Measurements from ENCODE around the gene HSPA5.
"Not testable (repeated sequence)": the region's sequence is repeated elsewhere in the genome, so short reads cannot be mapped to it uniquely, and the experiment has no call there.

Gene HSPA5

DNA sequence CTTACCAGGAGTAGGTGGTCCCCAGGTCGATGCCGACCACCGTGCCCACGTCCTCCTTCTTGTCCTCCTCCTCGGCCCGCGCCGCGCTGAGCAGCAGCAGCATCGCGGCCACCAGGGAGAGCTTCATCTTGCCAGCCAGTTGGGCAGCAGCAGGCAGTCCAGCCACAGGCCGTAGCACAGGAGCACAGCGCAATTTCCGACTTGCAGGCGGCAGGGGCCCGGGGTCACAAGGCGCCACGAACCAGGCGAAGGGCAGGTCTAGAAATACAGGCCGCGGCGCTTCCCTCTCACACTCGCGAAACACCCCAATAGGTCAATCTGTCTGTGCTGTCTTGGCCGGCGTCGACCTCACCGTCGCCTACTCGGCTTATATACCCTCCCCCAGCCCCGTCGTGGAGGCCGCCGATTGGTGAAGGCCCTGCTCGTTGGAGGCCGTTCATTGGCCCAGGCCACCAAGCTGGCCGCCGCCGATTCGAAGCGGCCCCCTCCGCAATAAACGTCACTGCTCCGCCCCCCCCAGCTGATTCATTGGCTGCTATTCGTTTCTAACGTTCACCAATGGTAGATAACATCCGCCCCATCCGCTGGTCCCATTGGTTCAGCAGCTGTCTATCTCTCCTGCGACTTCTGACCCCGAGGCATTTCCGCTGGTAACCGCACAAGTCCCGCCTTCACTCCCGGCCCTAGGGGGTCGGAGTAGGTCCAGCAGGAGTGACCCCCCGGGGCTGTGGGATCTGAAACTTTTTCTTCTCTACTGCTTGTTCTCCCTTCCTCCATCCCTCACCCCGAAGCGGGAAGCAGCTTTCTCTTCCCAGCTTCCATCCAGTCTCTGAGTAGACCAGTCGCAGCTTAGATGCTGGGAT is at the start of gene HSPA5:
Gene HSPA5 (minus strand): TSS at position 344 of the 863 bp plus-strand sequence. CDS start 217 bp downstream, at position 127.
- peak; percentile 95 to 100 (median 100) for DNase-seq

GRCh38 chr9:125286935-125287433 is 45.8 kb upstream of the HSPA5 start:
- not testable (repeated sequence) for DNase-seq

DNA sequence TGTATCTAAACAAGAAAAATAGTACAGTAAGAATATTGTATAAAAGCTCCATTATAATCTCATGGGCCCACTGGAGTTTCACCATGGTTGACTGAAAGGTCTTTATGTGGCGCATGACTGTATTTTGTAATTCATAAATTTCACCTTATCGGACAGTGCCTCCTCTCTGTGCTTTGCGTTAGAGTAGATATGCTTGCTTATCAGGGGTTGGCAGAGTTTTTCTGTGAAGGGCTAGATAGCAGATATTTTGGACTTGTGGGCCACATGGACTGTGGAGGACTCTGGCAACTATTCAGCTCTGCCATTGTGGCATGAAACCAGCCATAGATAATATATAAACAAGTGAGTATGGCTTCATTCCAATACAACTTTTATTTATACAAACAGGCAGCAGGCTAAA is 43.7 kb upstream of the HSPA5 start:
- DNase-seq: no peak

DNA sequence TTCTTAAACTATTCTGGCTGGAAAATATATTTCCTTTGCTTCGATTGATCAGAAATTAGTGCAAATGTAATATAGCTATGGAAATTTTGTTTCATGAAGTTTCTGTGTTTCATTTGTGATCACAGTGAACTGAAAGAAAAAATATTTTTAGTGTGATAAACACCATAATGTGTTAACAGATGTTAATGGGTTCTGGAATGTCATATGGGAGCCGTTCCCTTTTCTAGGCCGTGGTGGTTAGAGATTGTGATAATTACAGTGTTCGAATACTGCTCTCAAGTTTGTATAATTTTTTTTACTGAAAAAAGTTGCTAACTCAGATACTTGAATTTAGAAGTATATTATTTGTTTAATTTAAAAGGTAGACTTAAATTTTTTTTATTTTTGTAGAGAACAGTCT is 39.8 kb upstream of the HSPA5 start:
- no peak for DNase-seq

GRCh38 chr9:125277411-125277810 is 36.3 kb upstream of the HSPA5 start:
- no peak for DNase-seq

DNA sequence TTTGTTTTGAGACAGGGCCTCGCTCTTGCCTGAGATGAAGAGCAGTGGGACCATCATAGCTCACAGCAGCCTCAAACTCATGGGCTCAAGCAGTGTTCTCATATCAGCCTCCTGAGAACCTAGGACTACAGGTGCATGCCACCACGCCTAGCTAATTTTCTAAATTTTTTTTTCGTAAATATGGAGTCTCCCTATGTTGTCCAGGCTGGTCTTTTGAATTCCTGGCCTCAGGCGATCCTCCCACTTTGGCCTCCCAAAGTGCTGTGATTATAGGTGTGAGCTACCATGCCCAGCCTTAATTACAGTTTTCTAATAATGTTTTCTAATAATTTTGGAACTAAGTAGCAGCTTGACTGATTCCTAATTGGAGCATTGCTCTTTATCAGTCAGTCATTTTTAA is 35.6 kb upstream of the HSPA5 start:
- peak in 1 of 3 experiments; percentile 27 for DNase-seq

DNA sequence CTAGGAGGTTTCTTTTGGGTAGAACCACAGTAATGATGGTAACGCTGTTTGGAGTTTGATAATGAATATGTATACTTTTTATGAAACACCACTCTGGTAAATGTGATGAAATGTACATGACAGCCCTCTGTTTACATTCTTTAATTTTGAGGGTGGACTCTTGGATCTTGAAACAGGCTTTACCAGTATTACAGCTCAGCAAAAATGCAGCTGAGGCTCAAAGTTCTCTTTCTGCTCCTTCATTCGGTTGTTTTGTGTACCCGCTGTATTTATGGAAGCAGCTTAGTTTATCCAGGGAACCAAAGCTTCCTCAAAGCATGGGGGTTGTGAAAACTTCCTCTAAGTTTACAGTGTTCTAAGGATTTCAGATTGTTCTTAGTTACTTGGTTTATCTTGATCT is 31.6 kb upstream of the HSPA5 start:
- no peak for DNase-seq

DNA sequence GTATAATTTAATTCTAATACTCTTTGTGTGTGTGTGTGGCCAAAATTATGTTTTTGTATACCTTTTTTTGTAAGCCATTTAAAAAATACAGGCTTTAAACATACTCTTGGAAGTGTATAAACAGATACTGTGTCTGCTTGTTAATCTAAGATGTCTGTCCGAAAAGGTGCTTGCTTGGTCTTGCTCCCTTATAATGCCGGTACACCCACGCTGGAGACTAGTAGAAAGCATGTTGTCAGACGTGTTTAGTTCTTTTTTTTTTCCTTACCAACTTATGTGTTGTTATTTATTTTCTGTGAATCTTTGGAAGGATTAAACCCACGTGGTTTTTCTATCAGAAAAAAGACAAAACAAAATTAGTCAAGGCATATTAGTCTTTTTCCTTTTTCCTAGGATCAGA is 29.9 kb upstream of the HSPA5 start:
- no peak for DNase-seq

DNA sequence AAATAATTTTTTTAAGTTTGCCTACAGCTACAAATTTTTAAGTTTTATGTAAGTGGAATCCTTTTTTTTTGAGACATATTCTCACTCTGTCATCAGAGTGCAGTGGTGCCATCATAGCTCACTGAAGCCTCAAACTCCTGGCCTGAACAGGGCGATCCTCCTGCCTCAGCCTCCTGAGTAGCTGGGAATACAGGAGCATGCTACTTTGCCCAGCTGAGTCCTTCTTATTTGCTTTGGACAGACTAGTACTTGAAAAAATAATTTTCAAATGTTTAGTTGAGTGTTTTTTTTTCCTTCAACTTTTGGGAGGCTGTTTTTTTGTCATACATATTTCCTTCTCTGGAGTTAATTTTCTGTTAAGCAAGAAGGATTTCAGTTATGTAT is 27.9 kb upstream of the HSPA5 start:
- no peak for DNase-seq

DNA sequence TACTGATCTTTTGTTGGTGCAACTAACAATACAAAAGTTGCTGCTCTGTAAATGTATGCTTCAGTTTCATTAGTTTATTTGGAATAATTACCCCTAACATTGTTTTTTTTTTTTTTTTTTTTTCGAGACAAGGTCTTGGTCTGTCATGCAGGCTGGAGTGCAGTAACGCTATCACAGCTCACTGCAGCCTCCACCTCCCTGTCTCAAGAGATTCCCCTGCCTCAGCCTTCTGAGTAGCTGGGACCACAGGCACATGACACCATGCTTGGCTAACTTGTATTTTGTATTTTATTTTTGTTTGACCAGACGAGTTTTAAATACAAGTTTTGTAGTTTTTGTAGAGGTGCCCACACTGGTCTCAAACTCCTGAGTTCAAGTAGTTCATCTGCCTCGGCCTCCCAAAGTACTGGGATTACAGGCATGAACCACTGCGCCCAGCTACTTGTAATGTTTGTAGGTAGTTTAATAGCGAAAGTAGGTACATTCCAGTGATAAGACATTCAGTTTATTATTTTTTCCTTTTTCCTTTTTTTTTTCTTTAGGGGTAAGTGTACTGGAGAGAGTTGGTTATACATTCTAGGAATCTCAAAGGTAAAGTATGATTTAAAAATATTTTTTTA is 27.4 kb upstream of the HSPA5 start:
- no peak for DNase-seq

- DNase-seq: not testable (repeated sequence)
These were observed 22.9 kb upstream of the HSPA5 start for GRCh38 chr9:125264068-125264467.

DNA sequence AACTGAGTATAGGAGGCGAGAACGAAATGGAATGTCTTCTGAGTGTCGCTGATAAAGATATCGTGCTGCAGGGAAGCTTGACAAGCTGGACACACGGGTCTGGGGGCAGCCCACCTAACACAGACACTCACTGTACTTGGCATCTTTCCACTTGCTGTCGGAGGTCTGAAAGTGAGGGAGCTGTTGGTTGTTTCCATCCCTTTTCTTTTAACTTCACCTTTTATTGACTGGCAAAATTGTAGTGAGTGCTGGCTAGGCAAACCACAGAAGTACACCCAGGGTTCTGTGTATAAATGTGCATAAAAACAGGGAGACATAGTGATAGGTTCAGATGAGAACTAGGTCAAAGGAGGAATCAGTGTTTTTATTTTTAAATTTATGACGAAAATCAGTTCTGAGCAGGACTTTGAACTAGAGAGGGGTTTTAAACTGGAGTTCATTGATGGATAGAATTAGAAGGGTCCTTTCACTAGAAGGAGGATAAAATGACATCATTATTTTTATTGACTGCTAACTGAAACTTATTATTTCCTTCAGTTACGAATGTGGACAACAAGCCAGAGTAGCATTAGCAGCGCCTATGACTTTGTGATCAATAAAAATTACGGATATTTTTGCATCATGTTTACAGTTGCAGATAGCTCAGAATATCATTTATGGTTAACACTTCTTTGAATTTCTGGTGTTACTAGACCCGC is 21.3 kb upstream of the HSPA5 start:
- peak in 1 of 3 experiments; percentile 77 for DNase-seq

DNA sequence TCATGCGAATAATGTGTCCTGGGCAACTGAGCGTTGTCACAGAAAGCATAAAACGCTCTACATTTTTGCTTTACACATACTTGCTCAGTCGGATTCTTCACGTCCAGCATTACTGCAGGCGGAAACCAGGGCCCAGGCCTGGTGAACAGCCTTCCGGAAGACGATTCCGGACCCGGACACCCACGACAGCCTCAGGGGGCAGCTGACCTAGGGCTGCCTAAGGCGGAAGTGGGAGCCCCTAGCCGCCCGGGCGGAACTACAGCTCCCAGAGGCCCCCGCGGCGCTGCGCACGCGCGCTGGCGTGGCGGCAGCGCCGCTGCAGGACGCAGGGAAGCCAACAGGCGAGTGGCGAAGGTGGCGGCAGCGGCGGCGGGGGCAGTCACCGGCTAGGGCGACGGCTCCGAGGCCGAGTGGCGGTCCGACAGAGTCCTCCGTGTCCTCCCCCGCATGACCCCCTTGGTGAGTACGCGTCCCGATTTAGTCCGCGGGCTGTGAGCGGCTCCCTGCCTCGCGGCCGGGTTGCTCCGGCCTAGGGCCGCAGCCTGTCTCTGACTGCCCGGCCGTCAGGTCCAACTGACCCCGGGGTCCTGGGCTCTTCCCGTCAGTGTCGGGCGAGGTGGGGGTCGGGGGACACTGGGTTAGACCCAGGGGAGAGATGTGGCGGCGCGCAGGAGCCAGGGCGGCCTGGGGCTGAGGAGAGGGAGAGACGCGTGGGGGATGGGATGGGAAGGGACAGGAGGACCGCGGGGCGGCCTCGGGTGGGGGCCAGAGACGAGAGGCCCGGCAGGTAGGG is 20.6 kb upstream of the HSPA5 start, which contains the start of gene GAPVD1:
Gene GAPVD1 (plus strand): TSS at position 326 of the 793 bp plus-strand sequence. CDS start 37,096 bp downstream, outside the sequence.
- DNase-seq: peak; percentile 81 to 95 (median 94)

DNA sequence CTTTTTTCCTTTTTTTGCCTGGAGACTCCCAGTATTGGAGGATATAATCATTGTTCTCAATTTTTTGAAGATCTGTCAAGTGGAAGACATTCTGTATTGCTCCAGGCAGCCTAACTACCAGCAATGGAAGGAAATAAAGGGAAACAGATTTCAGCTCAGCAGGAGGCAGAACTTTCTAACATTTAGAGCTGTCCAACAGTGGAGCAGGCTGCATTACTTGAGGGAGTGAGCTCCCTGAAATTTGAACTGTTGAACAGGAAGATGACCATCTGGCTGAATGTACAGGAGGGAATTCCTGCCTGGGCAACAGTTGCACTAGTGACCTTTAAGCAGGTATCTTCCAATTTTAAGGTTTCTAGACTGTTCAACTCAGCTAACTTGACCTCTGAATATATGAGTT is 19.4 kb upstream of the HSPA5 start:
- no peak for DNase-seq

- no peak for DNase-seq
These were observed 17.8 kb upstream of the HSPA5 start for GRCh38 chr9:125258832-125259534.

DNA sequence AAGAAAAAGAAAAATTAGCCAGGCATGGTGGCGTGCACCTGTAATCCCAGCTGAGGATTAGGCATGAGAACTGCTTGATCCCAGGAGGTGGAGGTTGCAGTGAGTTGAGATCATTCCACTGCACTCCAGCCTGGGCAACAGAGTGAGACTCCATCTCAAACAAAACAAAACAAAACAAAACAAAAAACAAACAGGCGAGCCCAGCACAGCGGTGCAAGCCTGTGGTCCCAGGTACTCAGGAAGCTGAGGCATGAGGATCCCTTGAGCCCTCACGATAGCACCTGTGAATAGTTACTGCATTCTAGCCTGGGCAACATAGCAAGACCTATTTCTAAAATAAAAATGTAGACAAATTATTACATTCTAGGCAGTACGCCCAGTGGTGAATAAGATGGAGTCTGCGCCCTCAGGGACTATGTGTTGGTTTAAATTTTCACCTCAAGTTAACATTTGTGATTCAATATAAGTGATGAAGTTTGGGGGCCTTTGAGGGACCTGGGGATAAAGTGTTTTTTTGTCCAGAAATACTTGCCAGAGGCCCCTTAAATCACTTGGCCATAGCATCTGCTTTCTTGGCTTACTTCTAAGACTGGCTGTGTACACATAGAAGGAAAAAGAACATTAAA is 17.1 kb upstream of the HSPA5 start:
- DNase-seq: no peak

- DNase-seq: peak in 2 of 3 experiments; percentile 19 to 60
These were observed 14.7 kb upstream of the HSPA5 start for GRCh38 chr9:125255781-125256391.

- DNase-seq: no peak
These were observed 13.1 kb upstream of the HSPA5 start for GRCh38 chr9:125254231-125254630.

GRCh38 chr9:125246261-125246667 is 5.1 kb upstream of the HSPA5 start:
- no peak for DNase-seq

DNA sequence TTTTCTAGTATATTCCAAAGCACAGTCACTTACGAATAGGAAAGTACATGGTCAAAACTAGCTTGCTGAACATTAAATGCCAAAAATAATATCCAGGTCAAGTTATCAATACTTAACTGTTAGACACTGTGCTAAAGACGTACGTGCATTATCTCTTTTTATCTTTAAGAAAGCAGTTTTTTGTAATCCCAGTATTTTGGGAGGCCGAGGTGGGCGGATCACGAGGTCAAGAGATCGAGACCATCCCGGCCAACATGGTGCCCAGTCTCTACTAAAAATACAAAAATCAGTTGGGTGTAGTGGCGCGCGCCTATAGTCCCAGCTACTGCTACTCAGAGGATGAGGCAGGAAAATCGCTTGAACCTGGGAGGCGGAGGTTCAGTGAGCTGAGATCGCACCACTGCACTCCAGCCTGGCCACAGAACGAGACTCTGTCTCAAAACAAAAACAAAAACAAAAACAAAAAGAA is 2.7 kb upstream of the HSPA5 start:
- no peak for DNase-seq

Measured in NCI-H1417 (cell line).